Measurements from ENCODE around the gene VWCE.

The VWCE gene

DNA sequence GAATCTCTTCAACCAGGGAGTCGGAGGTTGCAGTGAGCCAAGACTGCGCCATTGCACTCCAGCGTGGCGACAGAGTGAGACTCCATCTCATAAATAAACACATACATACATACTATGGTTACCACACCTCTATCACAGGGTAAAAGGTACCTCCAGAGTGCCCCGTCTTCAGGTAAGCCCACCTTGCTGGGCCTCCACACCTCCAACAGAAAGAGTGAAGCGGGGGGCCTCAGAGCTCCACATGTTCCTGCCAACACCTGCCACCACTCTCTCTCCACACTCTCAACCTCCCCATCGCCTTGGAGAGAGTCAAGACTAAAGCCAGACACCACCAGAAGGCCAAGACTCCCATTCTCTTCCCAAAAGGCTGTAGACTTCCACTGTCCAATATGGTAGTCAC is 10.3 kb upstream of the VWCE start:
- TF ChIP-seq GATA2 (IDR thresholded peaks at IDR 0.05; ENCODE audit: low read depth, low read length): no peak
- TF ChIP-seq GATA3 (IDR thresholded peaks at IDR 0.05; ENCODE audit: low read depth, low read length): no peak

DNA sequence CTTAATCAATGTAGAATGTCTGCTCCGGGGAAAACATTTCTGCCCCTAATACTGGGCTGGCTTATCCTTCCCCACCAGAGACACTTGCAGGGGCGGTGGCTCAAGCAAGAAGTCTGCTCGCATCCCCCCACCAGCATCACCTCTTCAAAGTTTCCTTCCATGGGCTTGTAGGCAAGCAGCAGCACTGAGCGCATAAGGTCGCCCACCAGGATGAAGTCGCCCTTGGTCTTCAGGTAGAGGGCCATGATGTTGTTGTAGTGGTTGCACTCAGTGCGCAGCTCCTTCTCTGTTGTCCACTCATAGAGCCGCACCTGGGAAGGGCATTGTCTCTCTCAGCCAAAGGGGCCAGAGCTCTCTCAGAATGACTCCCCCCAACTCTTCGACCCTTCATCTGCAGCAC is 8.6 kb upstream of the VWCE start:
- TF ChIP-seq GATA3 (IDR thresholded peaks at IDR 0.05; ENCODE audit: low read depth, low read length) (no peak), GATA2 (IDR thresholded peaks at IDR 0.05; ENCODE audit: low read depth, low read length) (no peak)

DNA sequence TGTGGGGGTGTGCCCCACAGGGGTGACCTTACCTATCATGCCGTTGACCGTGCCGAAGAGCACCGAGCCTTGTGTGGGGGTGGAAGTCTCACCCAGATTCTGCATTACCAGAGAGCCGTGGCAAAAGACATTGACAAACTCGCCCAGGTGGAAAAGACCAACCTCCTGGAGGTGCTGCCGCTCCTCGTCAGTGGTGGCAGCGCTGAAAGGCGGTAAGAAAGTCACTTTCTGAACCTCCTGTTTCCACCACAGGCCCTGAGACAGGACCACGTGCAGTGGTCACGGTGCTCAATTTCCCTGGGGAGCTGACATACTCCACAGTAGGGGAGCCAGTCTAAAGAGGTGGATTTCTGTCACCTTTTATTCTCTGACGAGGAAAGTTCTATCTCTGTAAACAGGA is 7.4 kb upstream of the VWCE start:
- TF ChIP-seq GATA2 (IDR thresholded peaks at IDR 0.05; ENCODE audit: low read depth, low read length) (no peak), GATA3 (IDR thresholded peaks at IDR 0.05; ENCODE audit: low read depth, low read length) (no peak)

DNA sequence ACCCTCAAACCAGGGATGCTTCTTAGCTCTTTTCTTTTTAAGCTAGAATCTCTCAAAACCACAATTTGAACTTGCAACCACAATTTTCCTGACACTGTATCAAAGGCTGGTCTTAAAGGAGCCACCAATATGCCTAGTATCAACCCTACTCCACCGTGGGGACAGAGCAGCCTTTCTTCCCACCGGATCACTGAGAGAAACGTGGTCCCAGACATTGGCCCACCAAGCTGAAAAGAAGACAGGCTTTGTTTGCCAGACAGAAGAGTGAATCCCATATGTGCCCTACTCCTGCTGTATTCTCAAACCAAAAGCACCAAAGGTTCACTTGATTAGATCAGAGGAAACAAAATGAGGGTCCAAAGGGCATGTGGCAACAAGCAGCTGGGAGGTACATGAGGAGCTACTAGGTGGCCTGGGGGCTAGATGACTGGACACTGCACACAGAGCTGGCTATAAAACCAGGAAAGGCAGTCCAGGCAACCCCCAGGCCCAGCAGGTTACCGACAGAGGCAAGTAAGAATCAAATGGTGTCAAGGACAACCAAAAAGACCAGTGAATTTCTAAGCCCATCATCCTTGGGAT is 3.6 kb upstream of the VWCE start:
- TF ChIP-seq GATA2 (IDR thresholded peaks at IDR 0.05; ENCODE audit: low read depth, low read length): no peak
- no peak for TF ChIP-seq GATA3 (IDR thresholded peaks at IDR 0.05; ENCODE audit: low read depth, low read length)

DNA sequence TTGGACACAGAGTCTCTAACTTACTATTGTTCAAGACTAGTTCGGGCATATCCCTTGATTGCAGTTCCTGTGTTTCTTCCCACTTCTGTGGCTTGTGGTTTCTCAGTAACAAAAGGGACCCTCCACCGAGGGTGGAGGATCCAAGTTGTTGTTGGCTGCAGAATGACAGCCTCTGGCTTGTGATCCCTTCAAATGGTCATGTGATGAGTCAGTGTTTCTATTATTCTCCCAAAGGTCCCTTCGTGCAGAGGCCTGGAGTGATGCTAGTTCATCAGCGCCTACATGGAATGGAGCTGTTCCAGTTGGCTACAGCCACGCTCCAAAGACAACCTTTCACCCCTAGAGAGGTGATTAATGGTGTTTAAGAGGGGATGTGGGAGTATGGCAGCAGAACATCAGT is 2.6 kb upstream of the VWCE start:
- TF ChIP-seq GATA3 (IDR thresholded peaks at IDR 0.05; ENCODE audit: low read depth, low read length): no peak
- TF ChIP-seq GATA2 (IDR thresholded peaks at IDR 0.05; ENCODE audit: low read depth, low read length): no peak

DNA sequence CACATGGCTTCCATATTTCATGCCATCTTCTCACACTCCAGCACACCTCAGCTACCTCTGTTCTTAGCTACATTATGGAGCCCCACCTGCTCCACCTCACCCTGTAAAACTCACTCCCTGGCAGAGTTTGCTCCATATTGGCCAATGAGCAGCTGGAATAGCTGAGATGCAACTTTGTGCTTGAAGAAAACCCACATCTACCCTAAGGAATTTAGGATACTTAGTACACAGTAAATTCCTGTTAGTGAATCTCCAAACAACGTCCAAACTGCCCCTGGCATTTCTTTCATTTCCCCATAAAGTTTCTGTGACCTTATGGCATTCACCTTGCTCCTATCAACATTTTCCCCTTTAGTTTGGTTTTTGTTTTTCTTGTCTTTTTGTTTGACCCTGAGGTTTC is 2.2 kb upstream of the VWCE start:
- no peak for TF ChIP-seq GATA2 (IDR thresholded peaks at IDR 0.05; ENCODE audit: low read depth, low read length)

DNA sequence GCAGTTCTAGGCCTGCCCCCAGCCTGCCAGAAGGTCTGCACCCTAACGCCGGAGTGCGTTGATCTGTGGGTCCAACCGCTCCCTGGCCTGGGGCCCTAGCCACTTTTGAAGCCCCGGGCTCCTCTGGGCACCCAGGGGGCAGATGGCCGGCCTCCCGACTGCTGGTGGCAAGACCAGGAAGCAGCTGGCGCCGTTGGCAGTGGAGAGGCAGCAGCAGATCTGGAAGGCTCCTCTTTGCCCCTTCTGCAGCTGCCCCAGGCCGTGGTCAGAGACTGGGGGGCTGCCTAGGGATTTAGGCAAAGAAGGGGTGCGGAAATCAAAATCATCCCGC is 445 bp upstream of the VWCE start:
- TF ChIP-seq GATA3 (IDR thresholded peaks at IDR 0.05; ENCODE audit: low read depth, low read length): no peak
- TF ChIP-seq GATA2 (IDR thresholded peaks at IDR 0.05; ENCODE audit: low read depth, low read length): no peak

DNA sequence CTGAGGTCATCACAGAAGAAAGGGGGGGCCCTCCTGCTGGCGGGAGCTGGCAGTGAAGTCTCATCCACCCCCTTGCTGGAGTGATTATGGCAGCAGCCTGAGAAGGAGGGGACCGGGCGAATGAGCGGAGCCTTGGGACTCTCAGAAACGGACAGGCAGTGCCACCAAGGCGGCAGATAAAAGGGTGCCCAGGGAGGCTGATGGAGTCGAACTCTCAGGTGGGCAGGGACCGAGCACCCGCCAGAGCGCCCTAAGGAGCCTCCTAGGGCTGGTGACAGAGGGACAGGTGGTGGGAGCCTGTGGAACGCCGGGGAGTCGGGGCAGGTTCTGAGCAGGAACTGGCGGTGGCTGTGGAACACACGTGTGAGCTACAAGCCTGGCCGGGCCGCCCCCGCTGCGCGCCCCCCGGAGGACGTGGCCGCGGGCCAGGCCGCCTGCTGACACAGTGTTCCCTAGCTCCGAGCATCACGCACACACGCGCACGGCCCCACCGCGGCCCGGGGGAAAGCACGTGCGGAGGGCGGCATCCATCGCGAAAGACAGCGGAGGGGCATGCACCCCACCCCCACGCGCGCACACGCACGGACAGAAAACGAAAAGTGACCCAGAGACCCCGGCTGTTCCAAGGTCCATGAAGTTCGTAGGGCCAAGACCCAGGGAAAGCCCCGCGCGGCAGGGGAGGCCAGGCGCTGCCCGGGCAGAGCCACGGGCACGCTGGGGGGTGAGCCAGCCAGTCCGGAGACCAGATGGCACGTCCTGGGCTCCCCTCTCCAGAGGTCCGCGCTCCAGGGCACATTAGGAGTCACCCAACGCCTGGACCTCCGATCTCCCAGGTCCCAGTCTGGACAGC is 1.0 kb downstream of the VWCE start:
- no peak for TF ChIP-seq GATA3 (IDR thresholded peaks at IDR 0.05; ENCODE audit: low read depth, low read length)
- TF ChIP-seq GATA2 (IDR thresholded peaks at IDR 0.05; ENCODE audit: low read depth, low read length): no peak

DNA sequence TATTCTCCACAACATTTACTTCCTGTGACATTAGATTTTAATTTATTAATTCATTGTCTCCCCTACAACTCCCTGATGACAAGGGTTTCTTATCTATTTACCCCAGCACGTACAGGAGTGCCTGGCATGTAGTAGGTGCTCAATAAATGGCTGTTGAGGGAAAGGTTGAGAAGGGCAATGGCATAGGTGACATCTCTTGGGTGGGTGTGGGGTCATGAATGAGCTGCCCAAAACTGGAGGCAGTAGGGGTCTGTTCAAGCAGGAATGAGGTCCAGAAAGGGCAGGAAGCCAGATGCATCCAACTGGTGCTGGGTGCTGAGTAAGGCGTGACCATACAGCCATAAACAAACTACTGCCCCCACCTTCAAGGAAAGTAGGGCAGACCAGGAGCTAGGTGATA is 2.8 kb downstream of the VWCE start:
- TF ChIP-seq GATA2 (IDR thresholded peaks at IDR 0.05; ENCODE audit: low read depth, low read length) (no peak), GATA3 (IDR thresholded peaks at IDR 0.05; ENCODE audit: low read depth, low read length) (no peak)

DNA sequence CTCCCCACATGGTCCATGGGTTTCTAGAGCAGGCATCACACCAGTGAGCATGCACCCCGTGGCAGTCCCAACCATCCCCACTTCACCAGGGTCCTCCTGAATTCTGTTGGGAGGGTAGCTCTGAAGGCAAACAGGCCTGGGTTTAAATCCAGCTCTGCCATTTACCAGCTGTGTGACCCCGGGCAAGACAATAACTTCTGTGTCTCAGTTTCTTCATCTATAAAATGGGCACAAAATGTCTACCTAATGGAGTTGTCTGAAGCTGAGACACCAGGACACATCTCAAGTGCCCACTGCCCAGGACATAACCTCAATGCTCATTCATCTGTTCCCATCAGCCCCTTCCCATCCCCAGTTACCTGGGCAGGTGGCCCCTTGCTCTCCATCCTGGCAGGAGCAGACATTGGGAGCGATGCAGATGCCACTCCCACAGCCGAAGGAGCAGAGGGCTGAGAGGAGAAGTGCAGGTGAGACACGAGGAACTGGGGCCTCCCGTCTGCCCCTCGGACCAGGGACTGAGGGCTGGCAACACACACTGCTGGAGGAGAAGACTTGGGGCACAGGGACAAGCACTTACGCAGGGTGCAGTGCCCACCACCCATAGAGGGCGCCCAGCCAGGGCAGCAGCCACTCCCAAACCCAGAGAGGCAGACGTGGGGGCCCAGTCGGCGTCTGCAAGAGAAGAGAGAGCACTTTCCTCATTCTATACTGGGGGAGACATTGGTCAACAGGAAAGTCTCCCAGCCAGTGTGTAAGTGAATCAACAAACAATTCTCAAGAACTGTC is 4.0 kb downstream of the VWCE start:
- TF ChIP-seq GATA2 (IDR thresholded peaks at IDR 0.05; ENCODE audit: low read depth, low read length) (no peak), GATA3 (IDR thresholded peaks at IDR 0.05; ENCODE audit: low read depth, low read length) (no peak)

DNA sequence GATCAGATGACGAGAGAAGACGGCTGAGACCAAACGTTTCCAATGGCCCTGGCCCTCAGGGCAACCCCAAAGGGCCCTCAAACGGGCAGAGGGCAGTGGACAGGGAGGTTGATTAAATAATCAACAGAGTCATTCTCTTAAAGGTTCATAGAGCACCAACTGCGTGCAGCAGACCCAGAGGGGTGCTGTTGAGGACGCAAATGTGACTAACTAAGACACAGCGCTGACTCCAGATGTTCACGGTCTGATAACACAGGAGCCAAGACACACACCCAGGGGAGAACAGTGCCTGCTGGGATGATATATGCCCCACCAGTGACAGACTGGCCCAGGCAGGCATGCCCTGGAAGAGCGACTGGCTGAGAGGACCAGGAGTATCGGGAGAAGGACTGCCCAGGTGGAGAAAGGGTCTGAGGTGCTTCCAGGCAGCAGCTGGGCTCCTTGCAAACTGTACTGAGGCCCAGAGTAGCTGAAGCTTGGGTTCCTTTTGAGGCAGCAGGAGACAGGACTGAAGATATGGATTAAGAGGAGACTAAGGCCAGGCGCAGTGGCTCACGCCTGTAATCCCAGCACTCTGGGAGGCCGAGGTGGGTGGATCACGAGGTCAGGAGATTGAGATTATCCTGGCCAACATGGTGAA is 7.7 kb downstream of the VWCE start:
- no peak for TF ChIP-seq GATA3 (IDR thresholded peaks at IDR 0.05; ENCODE audit: low read depth, low read length)
- TF ChIP-seq GATA2 (IDR thresholded peaks at IDR 0.05; ENCODE audit: low read depth, low read length): no peak

DNA sequence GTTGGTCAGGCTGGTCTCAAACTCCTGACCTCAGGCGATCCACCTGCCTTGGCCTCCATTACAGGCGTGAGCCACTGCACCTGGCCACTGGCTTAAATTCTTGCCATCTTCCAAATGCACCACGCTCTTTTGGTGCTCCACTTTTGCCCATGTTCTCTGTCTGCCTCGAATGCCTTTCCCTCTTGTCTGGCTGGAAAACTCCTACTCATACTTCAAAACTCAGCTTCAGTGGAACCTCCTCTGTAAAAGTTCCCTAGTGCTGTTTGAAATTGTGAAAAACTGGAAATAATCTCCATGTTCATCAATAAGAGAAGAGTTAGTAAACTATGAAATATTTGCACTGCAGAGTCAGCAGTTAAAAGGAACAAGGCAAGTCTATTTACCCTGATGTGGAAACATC is 11.5 kb downstream of the VWCE start:
- TF ChIP-seq GATA2 (IDR thresholded peaks at IDR 0.05; ENCODE audit: low read depth, low read length): no peak
- TF ChIP-seq GATA3 (IDR thresholded peaks at IDR 0.05; ENCODE audit: low read depth, low read length): no peak

DNA sequence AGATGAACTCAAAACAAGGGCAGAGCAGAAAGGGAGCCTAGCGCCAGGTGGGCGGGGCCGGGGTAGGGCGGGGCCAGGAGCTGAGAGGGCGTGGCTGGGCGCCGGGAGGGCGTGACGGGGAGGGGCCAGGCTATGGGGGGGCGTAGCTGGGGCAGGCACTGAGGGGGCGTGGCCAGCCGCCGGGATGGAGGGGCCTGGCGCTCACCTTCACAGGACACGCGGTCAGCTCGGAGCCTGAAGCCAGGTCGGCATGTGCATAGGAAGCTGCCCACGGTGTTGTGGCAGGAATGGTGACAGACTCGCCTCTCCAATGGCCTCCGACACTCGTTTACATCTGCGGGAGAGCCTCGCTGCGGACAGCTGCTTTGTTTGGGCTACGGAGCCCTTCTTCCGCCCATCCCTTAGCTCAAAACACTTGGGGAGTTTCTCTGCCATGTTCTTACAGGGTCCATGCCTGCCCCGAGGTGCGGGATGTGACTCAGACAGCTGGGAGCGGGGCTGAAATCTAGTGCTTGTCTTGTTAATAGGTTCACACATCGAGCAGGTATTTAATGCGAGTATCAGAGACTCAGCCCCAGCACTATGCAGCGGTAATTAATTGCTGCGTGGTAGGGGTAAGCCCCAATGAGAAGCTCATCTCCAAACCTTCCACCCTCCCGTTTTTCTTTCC is 13.4 kb downstream of the VWCE start:
- TF ChIP-seq GATA3 (IDR thresholded peaks at IDR 0.05; ENCODE audit: low read depth, low read length): no peak
- no peak for TF ChIP-seq GATA2 (IDR thresholded peaks at IDR 0.05; ENCODE audit: low read depth, low read length)

Data from SH-SY5Y (cell line).